ENCODE data around the gene SACM1L. TPM values are rescaled to one million over a fixed set of nuclear protein-coding genes. Genes with fewer than 3 reads are reported as not detected.

The SACM1L gene
- total RNA-seq, 1 experiment from 2014 or later, result 31.2 TPM

GRCh38 chr3:45773072-45773471 lies 83.9 kb downstream of the SACM1L start:
- no peaks in the 10 kb centered on the region for H3K36me3 ChIP-seq (replicated peaks; ENCODE audit: control insufficient read depth, insufficient read depth, low read length)
- no peak for DNase-seq
- H3K4me3 ChIP-seq (ENCODE audit: insufficient read depth, low read depth, low read length), result no peak overlapping the region
- no peaks in the 10 kb centered on the region for H3K27me3 ChIP-seq (ENCODE audit: control insufficient read depth, insufficient read depth, low read length)

- Histone ChIP-seq H3K27me3 (ENCODE audit: control insufficient read depth, insufficient read depth, low read length) (no peaks in the 10 kb centered on the region), H3K4me3 (ENCODE audit: insufficient read depth, low read depth, low read length) (no peak overlapping the region), H3K36me3 (replicated peaks; ENCODE audit: control insufficient read depth, insufficient read depth, low read length) (no peaks in the 10 kb centered on the region)
- no peak for DNase-seq
These were observed 84.7 kb downstream of the SACM1L start for GRCh38 chr3:45773714-45774449.

- Histone ChIP-seq H3K27me3 (ENCODE audit: control insufficient read depth, insufficient read depth, low read length) (no peaks in the 10 kb centered on the region), H3K4me3 (ENCODE audit: insufficient read depth, low read depth, low read length) (no peak overlapping the region), H3K36me3 (replicated peaks; ENCODE audit: control insufficient read depth, insufficient read depth, low read length) (no peaks in the 10 kb centered on the region)
- DNase-seq, result no peak
These were observed 85.7 kb downstream of the SACM1L start for GRCh38 chr3:45774581-45775521.

- Histone ChIP-seq H3K36me3 (replicated peaks; ENCODE audit: control insufficient read depth, insufficient read depth, low read length) (no peaks in the 10 kb centered on the region), H3K27me3 (ENCODE audit: control insufficient read depth, insufficient read depth, low read length) (no peaks in the 10 kb centered on the region), H3K4me3 (ENCODE audit: insufficient read depth, low read depth, low read length) (no peak overlapping the region)
- no peak for DNase-seq
These were observed 86.5 kb downstream of the SACM1L start for GRCh38 chr3:45775571-45776300.

- Histone ChIP-seq H3K36me3 (replicated peaks; ENCODE audit: control insufficient read depth, insufficient read depth, low read length) (no peaks in the 10 kb centered on the region), H3K4me3 (ENCODE audit: insufficient read depth, low read depth, low read length) (no peak overlapping the region), H3K27me3 (ENCODE audit: control insufficient read depth, insufficient read depth, low read length) (no peaks in the 10 kb centered on the region)
- no peak for DNase-seq
These were observed 87.1 kb downstream of the SACM1L start for GRCh38 chr3:45776301-45776595.

- DNase-seq, result no peak
- Histone ChIP-seq H3K36me3 (replicated peaks; ENCODE audit: control insufficient read depth, insufficient read depth, low read length) (no peaks in the 10 kb centered on the region), H3K27me3 (ENCODE audit: control insufficient read depth, insufficient read depth, low read length) (no peaks in the 10 kb centered on the region), H3K4me3 (ENCODE audit: insufficient read depth, low read depth, low read length) (no peak overlapping the region)
These were observed 87.4 kb downstream of the SACM1L start for GRCh38 chr3:45776611-45777010.

- Histone ChIP-seq H3K27me3 (ENCODE audit: control insufficient read depth, insufficient read depth, low read length) (no peaks in the 10 kb centered on the region; the same call in 1 of the 2 replicates), H3K36me3 (replicated peaks; ENCODE audit: control insufficient read depth, insufficient read depth, low read length) (no peaks in the 10 kb centered on the region), H3K4me3 (ENCODE audit: insufficient read depth, low read depth, low read length) (no peak overlapping the region)
- no peak for DNase-seq
These were observed 88.0 kb downstream of the SACM1L start for GRCh38 chr3:45777111-45777745.

- no peaks in the 10 kb centered on the region; the same call in 1 of the 2 replicates for H3K27me3 ChIP-seq (ENCODE audit: control insufficient read depth, insufficient read depth, low read length)
These were observed 88.7 kb downstream of the SACM1L start for GRCh38 chr3:45777746-45778386.

GRCh38 chr3:45778761-45779201 lies 89.6 kb downstream of the SACM1L start:
- no peak for DNase-seq
- H3K4me3 ChIP-seq (ENCODE audit: insufficient read depth, low read depth, low read length), result no peak overlapping the region
- H3K27me3 ChIP-seq (ENCODE audit: control insufficient read depth, insufficient read depth, low read length), result no peaks in the 10 kb centered on the region; the same call in 1 of the 2 replicates
- H3K36me3 ChIP-seq (replicated peaks; ENCODE audit: control insufficient read depth, insufficient read depth, low read length), result no peaks in the 10 kb centered on the region

More at GRCh38 chr3:45777746-45778386, 88.7 kb downstream of the SACM1L start:
- no peak for DNase-seq
- no peak overlapping the region for H3K4me3 ChIP-seq (ENCODE audit: insufficient read depth, low read depth, low read length)
- H3K36me3 ChIP-seq (replicated peaks; ENCODE audit: control insufficient read depth, insufficient read depth, low read length), result no peaks in the 10 kb centered on the region

- no peaks in the 10 kb centered on the region; the same call in 1 of the 2 replicates for H3K27me3 ChIP-seq (ENCODE audit: control insufficient read depth, insufficient read depth, low read length)
- no peak for DNase-seq
- no peaks in the 10 kb centered on the region for H3K36me3 ChIP-seq (replicated peaks; ENCODE audit: control insufficient read depth, insufficient read depth, low read length)
- no peak overlapping the region for H3K4me3 ChIP-seq (ENCODE audit: insufficient read depth, low read depth, low read length)
These were observed 90.8 kb downstream of the SACM1L start for GRCh38 chr3:45779746-45780735.

- H3K4me3 ChIP-seq (ENCODE audit: insufficient read depth, low read depth, low read length), result no peak overlapping the region
- DNase-seq, result no peak
- no peaks in the 10 kb centered on the region; the same call in 1 of the 2 replicates for H3K27me3 ChIP-seq (ENCODE audit: control insufficient read depth, insufficient read depth, low read length)
- no peaks in the 10 kb centered on the region for H3K36me3 ChIP-seq (replicated peaks; ENCODE audit: control insufficient read depth, insufficient read depth, low read length)
These were observed 92.1 kb downstream of the SACM1L start for GRCh38 chr3:45781271-45781670.

GRCh38 chr3:45781841-45782240 lies 92.6 kb downstream of the SACM1L start:
- Histone ChIP-seq H3K36me3 (replicated peaks; ENCODE audit: control insufficient read depth, insufficient read depth, low read length) (no peaks in the 10 kb centered on the region), H3K27me3 (ENCODE audit: control insufficient read depth, insufficient read depth, low read length) (no peaks in the 10 kb centered on the region; the same call in 1 of the 2 replicates), H3K4me3 (ENCODE audit: insufficient read depth, low read depth, low read length) (no peak overlapping the region)
- no peak for DNase-seq

GRCh38 chr3:45782381-45782780 lies 93.2 kb downstream of the SACM1L start:
- Histone ChIP-seq H3K36me3 (replicated peaks; ENCODE audit: control insufficient read depth, insufficient read depth, low read length) (no peaks in the 10 kb centered on the region), H3K27me3 (ENCODE audit: control insufficient read depth, insufficient read depth, low read length) (no peaks in the 10 kb centered on the region; the same call in 1 of the 2 replicates), H3K4me3 (ENCODE audit: insufficient read depth, low read depth, low read length) (no peak overlapping the region)
- DNase-seq, result no peak

Data from H7 (cell line).